Activated naive CD8-positive, alpha-beta T cell treated with anti-CD3 and anti-CD28 coated beads, Interleukin-2, amount 50 U/mL, for 16 hours (primary cell): ENCODE measurements around the gene AGA.

Experiments
- DNase-seq: peaks from one replicate; pipeline ENCODE4 v3.0.0-alpha.2; 2020; ENCODE audit warnings: low read depth, low spot score

The AGA gene

DNA sequence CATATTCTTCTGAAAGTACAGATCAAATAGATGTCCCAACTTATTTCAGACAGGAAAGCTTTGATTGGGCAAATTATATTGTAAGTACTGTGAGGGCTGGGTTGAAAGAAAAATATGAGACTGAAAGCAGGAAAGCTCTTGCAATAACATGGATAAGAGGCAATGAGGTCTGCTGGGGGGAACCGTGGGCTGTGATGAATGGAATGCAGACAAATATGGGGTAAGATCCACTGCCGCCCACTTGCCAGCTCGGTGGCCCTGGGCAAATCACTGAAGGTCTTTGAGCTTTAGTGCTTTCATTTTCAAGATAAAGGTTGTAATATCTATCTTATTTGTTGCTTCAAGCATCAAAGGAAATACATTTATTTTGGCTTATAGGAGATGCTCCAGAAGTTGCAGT is 51.0 kb downstream of the AGA start:
- DNase-seq: no peak

DNA sequence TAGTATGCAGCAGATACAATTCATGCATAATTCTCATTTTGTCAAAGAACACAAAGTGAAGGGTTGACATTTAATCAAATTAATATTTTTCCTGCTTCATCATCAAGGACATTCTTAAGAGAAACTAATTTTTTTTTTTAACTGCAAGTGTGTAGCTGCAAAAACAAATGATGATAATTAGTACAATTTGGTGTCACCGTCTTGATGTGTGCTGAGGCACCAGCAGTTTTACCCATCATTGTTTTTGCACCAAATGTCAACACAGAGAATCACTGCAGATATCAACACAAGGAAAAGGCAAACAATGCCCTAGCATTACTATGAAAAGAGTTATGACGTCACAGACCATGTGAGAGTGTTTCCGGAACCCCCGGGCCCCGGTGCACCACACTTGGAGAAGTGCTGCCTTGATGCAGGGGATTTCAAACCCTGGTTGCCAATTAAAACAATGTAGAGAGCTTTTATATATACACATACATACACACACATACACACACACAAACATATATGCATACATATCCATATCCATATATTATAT is 55.9 kb downstream of the AGA start:
- no peak for DNase-seq

DNA sequence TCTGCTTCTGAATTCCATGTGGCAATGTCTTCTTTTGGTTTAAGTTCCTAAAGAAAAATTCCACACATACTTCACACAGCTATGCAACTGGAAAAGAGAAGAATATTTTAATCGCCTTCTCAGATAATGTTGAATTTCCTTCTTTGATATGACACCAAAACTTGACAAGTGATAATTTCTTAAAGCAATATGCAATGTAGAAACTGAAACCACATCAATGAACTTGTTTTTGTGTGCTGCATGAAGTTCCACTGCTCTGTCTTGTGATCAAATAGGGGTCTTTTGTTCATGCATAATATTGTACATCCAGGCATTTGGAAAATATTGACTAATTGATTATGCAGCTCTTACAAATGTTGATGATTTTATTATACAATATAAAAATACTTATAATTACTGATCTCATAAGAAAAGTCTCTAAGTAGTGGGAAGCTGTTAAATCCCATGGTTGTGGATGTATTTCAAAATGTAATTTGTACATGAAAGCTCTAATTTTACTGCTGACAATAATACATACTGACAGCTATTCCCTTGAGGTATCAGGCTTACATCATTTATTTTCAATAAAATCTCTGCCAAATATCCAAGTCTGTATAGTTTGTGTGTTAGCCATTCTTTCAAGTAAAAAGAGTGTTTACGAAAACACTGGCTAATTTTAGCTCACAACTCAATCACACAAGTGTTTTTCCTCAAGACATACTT is 56.5 kb downstream of the AGA start:
- no peak for DNase-seq

DNA sequence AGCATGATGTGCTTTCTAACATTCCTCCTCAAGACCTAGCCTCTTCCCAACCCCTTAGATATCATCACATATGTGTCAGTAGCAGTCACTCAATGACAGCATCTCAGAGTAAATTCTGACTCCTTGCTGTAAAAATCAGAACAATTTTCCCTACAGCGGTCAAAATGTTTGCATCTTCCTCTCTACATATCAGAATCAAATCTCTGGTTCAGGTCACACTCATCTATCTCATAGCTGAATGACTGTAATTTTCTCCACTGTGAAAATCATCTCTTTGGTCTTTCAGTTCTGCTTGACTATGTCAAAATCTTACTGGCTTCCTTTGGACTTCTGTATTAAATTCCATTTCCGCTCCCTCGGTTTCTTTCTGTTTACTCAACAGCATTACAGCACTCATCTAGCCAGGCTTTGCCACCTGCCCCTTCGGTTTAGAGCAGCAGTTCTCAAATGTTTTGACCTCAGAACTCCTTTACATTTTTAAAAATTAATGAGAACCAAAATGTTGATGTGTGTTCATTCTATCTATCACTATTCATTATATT is 57.3 kb downstream of the AGA start:
- DNase-seq: no peak

DNA sequence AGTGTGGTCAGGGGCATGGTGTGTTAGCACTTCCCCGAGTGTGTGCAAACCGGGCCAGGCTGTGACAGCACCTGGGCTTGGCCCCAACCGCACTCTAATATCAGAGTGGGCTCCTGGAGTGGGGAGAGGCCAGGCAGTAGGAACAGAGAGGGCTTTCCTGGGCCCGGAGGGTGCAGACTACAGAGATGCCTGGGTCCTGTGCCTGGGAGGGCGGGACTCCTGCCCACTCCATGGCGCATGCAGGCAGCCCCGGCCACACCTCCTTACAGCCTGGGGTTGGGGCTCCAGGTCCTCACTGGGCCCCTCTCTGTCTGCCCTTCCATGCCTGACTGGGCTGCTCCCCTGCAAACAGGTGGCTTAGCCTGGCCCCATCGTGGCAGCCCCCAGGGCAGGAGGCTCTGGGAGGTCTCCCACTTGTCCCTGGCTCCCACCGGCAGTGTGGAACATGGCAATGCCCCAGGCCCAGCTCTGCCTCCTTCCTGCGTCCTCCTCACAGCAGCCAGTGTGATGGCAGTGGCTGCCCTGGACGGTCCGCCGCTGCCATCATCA is 60.4 kb downstream of the AGA start:
- no peak for DNase-seq
